HG03196 (cell line): ENCODE results near the gene KRT34.
A peak's percentile ranks its signal among the peaks of the same experiment; 100 is the strongest.
"Not testable (repeated sequence)": the region's sequence is repeated elsewhere in the genome, so short reads cannot be mapped to it uniquely, and the experiment has no call there.

ENCODE experiments used
- ATAC-seq: cut with Tn5 transposase; IDR thresholded peaks from one replicate; pipeline ENCODE4 v1.9.1; 2021; ENCODE audit not compliant: unreplicated experiment

The KRT34 gene

DNA sequence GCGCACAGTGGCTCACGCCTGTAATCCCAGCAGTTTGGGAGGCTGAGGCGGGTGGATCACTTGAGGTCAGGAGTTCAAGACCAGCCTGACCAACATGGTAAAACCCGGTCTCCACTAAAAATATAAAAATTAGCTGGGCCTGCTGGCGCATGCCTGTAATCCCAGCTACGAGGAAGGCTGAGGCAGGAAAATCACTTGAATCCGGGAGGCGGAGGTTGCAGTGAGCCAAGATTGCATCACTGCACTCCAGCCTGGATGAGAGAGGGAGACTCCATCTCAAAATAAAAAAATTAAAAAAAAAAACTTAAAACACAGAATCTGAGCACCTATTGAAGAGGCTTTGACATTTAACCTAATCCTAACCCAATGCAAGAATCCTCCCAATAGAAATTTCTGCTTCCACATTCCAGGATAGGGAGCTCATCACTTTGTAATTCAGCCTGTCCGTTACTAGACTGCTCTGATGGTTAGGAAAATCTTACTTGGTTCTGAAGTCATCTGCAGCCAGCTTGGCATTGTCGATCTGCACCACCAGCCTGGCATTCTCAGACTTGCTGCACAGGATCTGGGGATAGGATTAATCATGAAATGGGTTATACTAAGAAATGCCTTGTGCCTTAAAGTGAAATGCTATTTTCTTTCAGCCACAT, 14.6 kb downstream of the KRT34 start:
- no peak for ATAC-seq

- ATAC-seq = no peak
Observed at GRCh38 chr17:41366070-41366469, 16.0 kb downstream of the KRT34 start.

DNA sequence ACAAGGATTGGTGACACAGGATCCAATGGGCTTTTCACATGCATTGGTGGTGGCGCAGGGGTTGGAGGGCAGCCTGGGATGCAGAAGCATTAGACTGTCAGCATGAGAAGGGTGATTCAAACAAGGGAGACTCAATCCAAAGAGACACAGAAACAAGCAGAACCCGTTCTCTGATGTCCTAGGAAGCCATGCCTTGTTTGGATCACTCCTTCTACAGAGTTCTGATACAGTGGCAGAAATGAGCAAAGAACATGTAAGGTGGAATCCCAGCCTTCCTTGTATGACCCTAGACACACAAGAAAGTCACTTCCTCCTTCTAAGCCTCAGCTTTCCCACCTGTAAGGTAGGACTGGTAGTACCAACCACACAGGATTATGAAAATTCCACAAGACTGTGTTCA, 18.2 kb downstream of the KRT34 start:
- no peak for ATAC-seq

GRCh38 chr17:41360296-41360995, 21.7 kb downstream of the KRT34 start:
- ATAC-seq = no peak

DNA sequence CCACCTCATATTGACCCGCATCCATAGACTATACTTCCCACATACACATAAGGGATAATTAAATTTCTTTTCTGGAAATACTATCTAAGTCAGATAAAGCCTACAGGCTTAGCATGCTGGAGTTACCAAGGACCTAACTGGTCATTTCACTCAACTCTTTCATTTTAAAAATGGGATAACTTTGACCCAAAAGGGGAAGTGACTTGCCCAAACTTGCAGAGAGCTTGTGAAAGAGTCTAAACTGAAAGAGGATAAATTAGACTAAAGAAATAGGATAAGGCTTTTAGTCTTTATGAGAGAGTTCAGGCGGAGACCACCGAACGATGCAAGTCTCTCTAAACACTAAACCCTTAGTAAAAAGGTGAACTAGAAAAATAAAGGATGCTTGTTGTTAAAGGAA, 27.6 kb downstream of the KRT34 start:
- ATAC-seq = no peak

DNA sequence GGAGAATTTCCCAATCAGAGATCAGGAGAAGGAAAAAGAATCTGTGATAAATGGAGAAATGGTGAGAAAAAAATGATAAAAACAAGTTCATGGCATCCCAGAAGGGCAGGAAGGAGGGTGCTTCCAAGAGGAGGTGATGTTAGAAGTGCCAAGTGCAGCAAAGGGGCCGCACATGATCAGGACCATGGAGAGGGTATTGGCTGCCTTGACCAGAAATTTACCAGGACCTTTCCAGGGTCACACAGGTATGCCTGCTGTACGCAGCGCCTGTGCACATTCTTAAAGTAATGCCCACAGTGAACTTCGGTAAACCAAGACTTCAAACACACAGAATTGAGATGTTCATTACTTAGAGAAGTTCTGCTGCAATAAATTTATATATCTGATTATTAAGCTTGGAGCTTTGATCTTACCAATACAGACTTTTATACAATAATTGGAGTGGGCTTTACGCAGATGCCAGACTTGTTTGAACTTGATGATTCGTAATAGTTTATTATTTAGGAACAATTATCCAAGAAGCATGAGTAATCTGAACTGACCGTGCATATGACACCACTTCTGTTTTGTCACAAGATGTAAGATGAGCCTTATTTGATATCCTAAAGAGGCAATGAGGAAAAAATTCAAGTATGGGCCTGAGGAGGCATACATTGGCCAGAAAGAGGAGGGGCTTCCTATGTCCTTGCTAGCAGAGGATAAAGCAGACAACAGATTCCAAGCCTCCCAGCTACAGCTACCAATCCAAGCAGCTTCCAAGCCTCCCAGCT, 29.3 kb downstream of the KRT34 start:
- no peak for ATAC-seq

- ATAC-seq = no peak
Observed at GRCh38 chr17:41351177-41351576, 30.9 kb downstream of the KRT34 start.

DNA sequence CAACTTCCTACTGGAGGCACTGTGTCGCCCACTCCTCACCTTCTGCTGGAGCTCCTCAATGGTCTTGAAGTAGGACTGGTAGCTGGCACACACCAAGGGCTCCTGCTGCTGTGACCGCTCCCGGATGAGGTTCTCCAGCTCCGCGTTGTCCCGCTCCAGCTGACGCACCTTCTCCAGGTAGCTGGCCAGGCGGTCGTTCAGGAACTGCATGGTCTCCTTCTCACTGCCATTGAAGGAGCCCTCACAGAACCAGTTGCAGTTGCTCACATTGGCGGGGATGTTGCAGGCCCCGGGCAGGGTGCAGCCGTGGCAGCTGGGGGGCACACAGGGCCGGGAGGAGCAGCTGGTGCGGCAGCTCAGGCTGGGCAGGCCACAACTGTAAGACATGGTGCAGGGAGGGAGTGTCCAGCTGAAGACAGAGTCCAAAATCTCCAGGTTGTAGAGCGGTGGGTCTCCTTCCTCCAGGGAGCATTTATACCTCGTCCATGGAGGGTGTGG, 31.7 kb downstream of the KRT34 start, which contains the start of gene KRT33A:
Gene KRT33A (minus strand): TSS at position 448 of the 498 bp plus-strand sequence. CDS start 61 bp downstream, at position 387.
- ATAC-seq = not testable (repeated sequence)

GRCh38 chr17:41347869-41348760, 34.0 kb downstream of the KRT34 start:
- no peak for ATAC-seq

DNA sequence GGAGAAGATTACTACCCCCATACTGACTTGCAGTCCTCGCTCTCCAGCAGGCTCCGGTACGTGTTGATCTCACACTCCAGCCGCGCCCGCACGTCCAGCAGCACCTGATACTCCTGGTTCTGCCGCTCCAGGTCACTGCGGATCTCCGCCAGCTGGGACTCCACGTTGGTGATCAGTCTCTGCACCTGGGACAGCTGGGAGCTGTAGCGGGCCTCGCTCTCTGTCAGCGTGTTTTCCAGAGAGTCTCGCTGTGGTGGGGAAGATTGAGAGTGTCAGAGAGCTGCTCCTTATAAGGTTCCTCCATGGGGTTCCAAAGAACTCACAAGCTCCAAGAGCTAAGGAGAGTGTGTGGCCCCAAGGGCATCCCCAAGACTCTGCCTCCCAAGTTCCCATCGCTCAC, 35.7 kb downstream of the KRT34 start:
- ATAC-seq = not testable (repeated sequence)

- ATAC-seq = no peak
Observed at GRCh38 chr17:41345992-41346391, 36.1 kb downstream of the KRT34 start.

GRCh38 chr17:41343029-41343428, 39.1 kb downstream of the KRT34 start:
- ATAC-seq = no peak

DNA sequence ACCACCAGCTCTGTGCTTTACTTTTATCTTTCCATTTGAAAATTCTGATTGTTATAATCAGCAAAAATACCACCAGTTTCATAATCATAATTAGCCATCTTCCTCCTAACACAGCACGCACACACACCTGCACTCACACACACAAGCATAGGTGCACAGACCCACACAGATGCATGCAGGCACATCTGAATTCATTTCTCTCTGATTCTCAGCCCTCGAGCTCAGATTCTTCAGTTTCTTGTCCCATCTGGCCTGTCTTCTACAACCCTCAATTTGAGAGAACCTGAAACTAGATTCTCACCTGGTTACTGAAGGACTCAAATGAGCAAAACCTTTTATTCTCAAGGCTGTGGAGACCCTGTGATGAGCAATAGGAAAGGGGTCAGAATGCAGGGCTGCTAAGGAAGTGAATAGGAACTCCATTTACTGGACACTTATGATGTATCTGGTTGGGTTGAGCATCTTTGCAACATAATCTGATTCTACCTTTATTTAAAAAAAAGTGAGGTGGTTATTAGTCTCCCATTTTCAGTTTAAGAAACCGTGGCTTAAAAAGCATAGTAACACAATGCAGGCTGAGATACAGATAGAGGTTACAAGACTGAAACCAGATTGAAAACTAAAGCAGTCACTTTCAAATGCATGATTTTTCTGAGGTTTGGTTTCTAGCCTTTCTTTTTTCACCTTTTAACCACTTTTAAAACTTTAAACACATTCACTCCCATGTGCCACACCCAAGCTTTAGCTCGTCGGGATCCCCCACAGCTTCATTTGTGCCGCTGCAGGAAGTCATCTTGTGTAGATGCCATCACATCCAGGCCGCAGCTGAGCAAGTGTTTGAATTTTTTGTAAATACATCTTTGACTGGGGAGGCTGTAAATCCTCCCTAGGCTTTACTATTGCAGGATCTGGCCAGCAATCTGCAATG, 40.9 kb downstream of the KRT34 start:
- peak; percentile 41 for ATAC-seq

- ATAC-seq = peak; percentile 29
Observed at GRCh38 chr17:41340494-41340893, 41.6 kb downstream of the KRT34 start.

- ATAC-seq = no peak
Observed at GRCh38 chr17:41339571-41340172, 42.4 kb downstream of the KRT34 start.

DNA sequence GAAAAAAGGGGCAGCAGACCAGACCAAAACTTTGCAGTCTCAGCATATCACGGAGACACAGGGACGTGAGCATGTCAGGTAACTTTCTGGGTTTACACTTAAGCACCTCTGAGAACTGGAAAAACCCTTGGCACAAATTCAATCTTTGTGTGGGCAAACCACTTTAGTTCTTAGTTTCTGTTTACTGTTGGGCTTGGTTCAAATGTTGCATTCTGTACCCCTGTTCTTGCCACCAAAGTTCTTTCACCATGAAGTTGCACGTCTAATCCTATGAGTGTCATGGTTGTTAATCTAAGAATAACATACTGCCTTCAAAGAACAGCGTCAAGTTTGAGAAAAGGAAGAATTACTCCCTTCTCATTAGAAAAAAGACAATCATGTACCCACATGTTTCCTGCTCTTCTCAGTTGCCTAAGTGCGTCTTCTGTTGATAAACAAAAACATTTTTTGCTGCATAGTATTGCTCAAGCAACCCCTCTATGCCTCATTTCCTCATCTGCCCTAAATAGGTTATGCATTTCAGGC, 43.1 kb downstream of the KRT34 start:
- no peak for ATAC-seq

- no peak for ATAC-seq
Observed at GRCh38 chr17:41335747-41336146, 46.4 kb downstream of the KRT34 start.

DNA sequence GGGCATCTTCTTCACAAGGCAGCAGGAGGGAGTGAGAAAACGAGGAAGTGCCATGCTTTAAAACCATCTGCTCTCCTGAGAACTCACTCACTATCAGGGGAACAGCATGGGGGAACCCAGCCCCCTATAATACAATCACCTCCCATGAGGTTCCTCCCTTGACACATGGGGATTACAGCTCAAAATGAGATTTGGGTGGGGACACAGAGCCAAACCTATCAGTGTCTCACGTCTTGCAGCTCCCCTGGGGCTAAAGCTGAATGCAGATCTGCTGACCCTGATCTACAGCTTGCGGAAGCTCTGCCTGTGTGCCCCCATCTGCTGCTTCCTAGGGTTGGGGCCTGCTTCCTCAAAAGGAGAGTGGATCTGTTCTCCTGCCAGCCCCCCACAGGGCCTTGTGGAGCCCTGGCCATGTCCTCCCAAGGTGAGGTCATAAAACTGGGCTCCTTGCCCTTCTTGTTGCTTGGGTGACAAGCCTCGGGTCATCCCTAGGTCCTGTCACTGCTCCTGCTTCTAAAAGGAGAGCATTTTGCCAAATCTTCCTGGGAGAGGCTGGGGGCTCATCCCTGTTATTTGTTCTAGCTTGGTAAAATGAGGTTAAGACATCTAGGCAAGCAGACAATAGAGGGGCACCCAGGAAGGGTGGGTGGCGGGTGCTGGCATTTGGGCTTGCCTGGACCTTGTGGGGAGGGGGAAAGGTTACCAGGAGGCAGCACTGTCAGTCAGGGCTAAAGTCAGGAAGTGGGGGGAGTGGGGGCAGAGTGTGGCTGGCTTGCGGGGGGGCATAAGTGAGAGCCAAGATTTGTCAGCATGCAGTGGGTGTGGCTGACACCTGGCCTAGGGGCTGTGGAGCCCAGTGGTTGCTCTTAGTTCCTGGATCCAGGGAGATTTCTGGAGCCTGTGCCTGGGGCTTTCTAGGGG, 47.5 kb downstream of the KRT34 start:
- no peak for ATAC-seq
